Keratinocyte (primary cell): ENCODE results near the gene IMPDH2. TPM values are rescaled to one million over a fixed set of nuclear protein-coding genes. Genes with fewer than 3 reads are reported as not detected.

Source experiments
- DNase-seq: peaks from one replicate; pipeline ENCODE4 v3.0.0-alpha.2; 2011; ENCODE audit warnings: low read depth, missing footprints, low spot score
- FAIRE-seq: peaks from 2 replicates; lab custom pipeline; 2011; peaks lifted over from hg19 to GRCh38; lab: Jason Lieb, UNC
- H2AFZ ChIP-seq: 2 replicates; pipeline ENCODE4 v1.6.0; 2012; ENCODE audit warnings: low read length, control low read depth, inconsistent platforms; ENCODE audit not compliant: control insufficient read depth
- H3K27ac ChIP-seq: 2 replicates; pipeline ENCODE4 v1.5.1; 2011; ENCODE audit warnings: low read length; ENCODE audit not compliant: control insufficient read depth, insufficient read depth
- H3K27me3 ChIP-seq: 3 replicates; pipeline ENCODE4 v1.6.0; 2011; ENCODE audit warnings: low read length; ENCODE audit not compliant: control insufficient read depth, insufficient read depth; ENCODE audit errors: extremely low read depth
- H3K36me3 ChIP-seq, 2 experiments: 2 replicates in 1 of 2; 3 replicates in 1 of 2; pipeline ENCODE4 v1.5.1; 2011; ENCODE audit warnings: low read length in 2 of 2, mild to moderate bottlenecking in 1 of 2; ENCODE audit not compliant: control insufficient read depth in 2 of 2, insufficient read depth in 2 of 2; ENCODE audit errors: extremely low read depth in 1 of 2
- H3K4me1 ChIP-seq: 3 replicates; pipeline ENCODE4 v1.5.1; 2011; ENCODE audit warnings: low read length; ENCODE audit not compliant: control insufficient read depth, insufficient read depth; ENCODE audit errors: extremely low read depth
- H3K4me2 ChIP-seq: 3 replicates; pipeline ENCODE4 v1.6.0; 2011; ENCODE audit warnings: low read depth, low read length; ENCODE audit not compliant: control insufficient read depth, insufficient read depth; ENCODE audit errors: extremely low read depth
- H3K4me3 ChIP-seq, 3 experiments: fragments of 200-600 bp in 1 of 3; sonication (generic) in 1 of 3; 2 replicates in 2 of 3; 3 replicates in 1 of 3; pipeline ENCODE4 v1.5.1; 2011 to 2016; ENCODE audit warnings: low read length in 3 of 3, mild to moderate bottlenecking in 3 of 3, control low read depth in 2 of 3, inconsistent platforms in 1 of 3, low read depth in 1 of 3, mixed read lengths in 1 of 3, mixed run types in 1 of 3, moderate library complexity in 1 of 3; ENCODE audit not compliant: control insufficient read depth in 2 of 3, insufficient read depth in 2 of 3; ENCODE audit errors: extremely low read depth in 1 of 3
- H3K79me2 ChIP-seq: 2 replicates; pipeline ENCODE4 v1.6.0; 2012; ENCODE audit warnings: low read length; ENCODE audit not compliant: control insufficient read depth, insufficient read depth
- H3K9ac ChIP-seq: 3 replicates; pipeline ENCODE4 v1.6.0; 2011; ENCODE audit warnings: low read length; ENCODE audit not compliant: control insufficient read depth, insufficient read depth; ENCODE audit errors: extremely low read depth
- H3K9me1 ChIP-seq: 3 replicates; pipeline ENCODE4 v1.6.0; 2011; ENCODE audit warnings: low read length; ENCODE audit not compliant: control insufficient read depth, insufficient read depth; ENCODE audit errors: extremely low read depth
- H3K9me3 ChIP-seq: 2 replicates; pipeline ENCODE4 v1.5.1; 2012; ENCODE audit warnings: low read depth, low read length; ENCODE audit not compliant: control insufficient read depth
- H4K20me1 ChIP-seq: 3 replicates; pipeline ENCODE4 v1.6.0; 2011; ENCODE audit warnings: low read length; ENCODE audit not compliant: control insufficient read depth, insufficient read depth; ENCODE audit errors: extremely low read depth
- EZH2 ChIP-seq: IDR thresholded peaks from one replicate; pipeline ENCODE4 v1.6.1; 2012; ENCODE audit warnings: inconsistent platforms, mild to moderate bottlenecking, low read length, moderate library complexity
- dilution Hi-C: fragments of 300-500 bp; cut with MboI; formaldehyde crosslinking; loops from one replicate; pipeline ENCODE4 v1.7.0; 2020; ENCODE audit warnings: low sequenced_read_pairs; ENCODE audit not compliant: extremely low pct_ligation_motif_present
- polyA plus RNA-seq, 5 experiments: library from polyadenylated mRNA; depleted of rRNA in 3 of 5; stranded (reverse) in 3 of 5; stranded (forward) in 1 of 5; unstranded in 1 of 5; fragments of >200 nt; gene quantifications; 1 replicate in 1 of 5; 2 replicates in 3 of 5; 3 replicates in 1 of 5; pipeline versions ENCODE4 v1.2.1 to v1.2.3, GENCODE V29; 2011 to 2012; ENCODE audit warnings: missing spikeins in 2 of 5, low read depth in 1 of 5, low replicate concordance in 1 of 5
- TF ChIP-seq, protein P1 (sequence below), 3 experiments: IDR thresholded peaks in 1 of 3; conservative IDR thresholded peaks in 1 of 3; optimal IDR thresholded peaks in 1 of 3; 2 replicates in 2 of 3; 3 replicates in 1 of 3; pipeline versions ENCODE3 to v1.5.1; 2011; ENCODE audit warnings: low read length in 3 of 3, mild to moderate bottlenecking in 3 of 3, moderate library complexity in 2 of 3, control low read depth in 1 of 3, inconsistent platforms in 1 of 3; ENCODE audit not compliant: insufficient read depth in 2 of 3; ENCODE audit errors: extremely low read depth in 1 of 3

The IMPDH2 gene
- polyA plus RNA-seq, 1 donor (not counting 4 experiments of a cell fraction or from before 2014, with no cell fraction given) = 221 TPM

DNA sequence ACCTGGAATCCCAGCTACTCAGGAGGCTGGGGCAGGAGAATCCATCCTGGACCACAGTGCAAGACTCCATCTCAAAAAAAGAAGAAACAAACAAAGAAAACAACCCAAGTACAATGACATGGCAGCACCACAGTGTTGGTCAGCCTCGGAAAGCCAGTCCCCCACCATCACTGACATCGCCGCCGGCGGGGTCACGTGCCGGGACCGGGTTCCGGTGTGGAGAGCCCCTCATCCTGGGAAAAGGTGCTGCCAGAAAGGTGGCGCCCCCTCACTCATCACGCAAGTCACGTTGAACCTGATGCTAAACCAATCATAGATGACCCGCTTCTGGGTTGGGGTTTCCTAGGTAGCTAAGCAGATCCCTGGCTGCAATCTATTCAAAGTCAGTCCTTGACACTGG lies 46.9 kb upstream of the IMPDH2 start:
- no peak for FAIRE-seq
- dilution Hi-C loops = no loop called here
- no peaks in the 10 kb centered on the region for H4K20me1 ChIP-seq

DNA sequence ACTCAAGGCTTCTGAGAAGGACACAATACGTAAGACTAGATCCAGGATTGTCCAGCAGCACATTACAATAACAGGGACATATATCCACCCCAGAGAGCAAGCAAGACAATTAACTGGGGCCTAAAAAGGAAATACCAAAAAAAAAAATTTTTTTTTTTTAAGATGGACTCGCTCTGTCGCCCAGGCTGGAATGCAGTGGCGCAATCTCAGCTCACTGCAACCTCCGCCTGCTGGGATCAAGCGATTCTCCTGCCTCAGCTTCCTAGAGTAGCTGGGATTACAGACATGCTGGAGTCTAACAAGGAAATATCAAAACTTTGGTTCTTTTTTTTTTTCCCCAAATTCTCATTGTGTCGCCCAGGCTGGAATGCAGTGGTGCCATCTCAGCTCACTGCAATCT lies 28.8 kb upstream of the IMPDH2 start:
- H3K9me3 ChIP-seq = no peaks in the 10 kb centered on the region
- H3K9ac ChIP-seq = no peak overlapping the region
- H3K4me3 ChIP-seq = no peak overlapping the region
- no peak overlapping the region for H2AFZ ChIP-seq
- H3K4me2 ChIP-seq = no peak overlapping the region
- no peaks in the 10 kb centered on the region for H3K4me1 ChIP-seq
- no peak for TF ChIP-seq EZH2
- TF ChIP-seq, protein P1, sequence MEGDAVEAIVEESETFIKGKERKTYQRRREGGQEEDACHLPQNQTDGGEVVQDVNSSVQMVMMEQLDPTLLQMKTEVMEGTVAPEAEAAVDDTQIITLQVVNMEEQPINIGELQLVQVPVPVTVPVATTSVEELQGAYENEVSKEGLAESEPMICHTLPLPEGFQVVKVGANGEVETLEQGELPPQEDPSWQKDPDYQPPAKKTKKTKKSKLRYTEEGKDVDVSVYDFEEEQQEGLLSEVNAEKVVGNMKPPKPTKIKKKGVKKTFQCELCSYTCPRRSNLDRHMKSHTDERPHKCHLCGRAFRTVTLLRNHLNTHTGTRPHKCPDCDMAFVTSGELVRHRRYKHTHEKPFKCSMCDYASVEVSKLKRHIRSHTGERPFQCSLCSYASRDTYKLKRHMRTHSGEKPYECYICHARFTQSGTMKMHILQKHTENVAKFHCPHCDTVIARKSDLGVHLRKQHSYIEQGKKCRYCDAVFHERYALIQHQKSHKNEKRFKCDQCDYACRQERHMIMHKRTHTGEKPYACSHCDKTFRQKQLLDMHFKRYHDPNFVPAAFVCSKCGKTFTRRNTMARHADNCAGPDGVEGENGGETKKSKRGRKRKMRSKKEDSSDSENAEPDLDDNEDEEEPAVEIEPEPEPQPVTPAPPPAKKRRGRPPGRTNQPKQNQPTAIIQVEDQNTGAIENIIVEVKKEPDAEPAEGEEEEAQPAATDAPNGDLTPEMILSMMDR (optimal IDR thresholded peaks at IDR 0.05 in 1 of 3, IDR thresholded peaks at IDR 0.05 in 1 of 3, conservative IDR thresholded peaks at IDR 0.05 in 1 of 3; ENCODE audit: extremely low read depth in 1 of 3, insufficient read depth in 2 of 3, low read length in 3 of 3) = no peak
- no peaks in the 10 kb centered on the region for H3K27me3 ChIP-seq
- peaks cover 5% of the 10 kb centered on the region for H3K79me2 ChIP-seq
- H3K27ac ChIP-seq = no peak overlapping the region
- dilution Hi-C loops = no loop called here
- DNase-seq (no peak), FAIRE-seq (no peak)
- peaks cover 22 to 29% of the 10 kb centered on the region in 2 experiments for H3K36me3 ChIP-seq
- no peaks in the 10 kb centered on the region for H3K9me1 ChIP-seq
- H4K20me1 ChIP-seq = no peaks in the 10 kb centered on the region

More for the DNA sequence above, 46.9 kb upstream of the IMPDH2 start:
- Histone ChIP-seq H3K9me1 (no peaks in the 10 kb centered on the region), H3K4me3 (no peak overlapping the region), H3K9ac (no peak overlapping the region), H3K79me2 (peaks cover 48% of the 10 kb centered on the region), H3K27ac (no peak overlapping the region), H3K36me3 (peaks cover 20 to 30% of the 10 kb centered on the region in 2 experiments), H2AFZ (no peak overlapping the region), H3K4me1 (no peaks in the 10 kb centered on the region), H3K4me2 (no peak overlapping the region), H3K27me3 (no peaks in the 10 kb centered on the region), H3K9me3 (no peaks in the 10 kb centered on the region)
- DNase-seq = no peak
- no peak for TF ChIP-seq EZH2
- TF ChIP-seq, protein P1 (optimal IDR thresholded peaks at IDR 0.05 in 1 of 3, IDR thresholded peaks at IDR 0.05 in 1 of 3, conservative IDR thresholded peaks at IDR 0.05 in 1 of 3; ENCODE audit: extremely low read depth in 1 of 3, insufficient read depth in 2 of 3, low read length in 3 of 3) = no peak
